ENCODE measurements around the gene RAB39B.
"Not testable (repeated sequence)": the region's sequence is repeated elsewhere in the genome, so short reads cannot be mapped to it uniquely, and the experiment has no call there.

RAB39B gene

GRCh38 chrX:155263854-155264628 lies at the start of gene RAB39B:
Gene RAB39B (minus strand): TSS chrX:155264491. CDS start chrX:155264288, 203 bp downstream.
- peak; percentile 8 for TF ChIP-seq CTCF (IDR thresholded peaks at IDR 0.05; ENCODE audit: low read depth, low read length)
- peak; percentile 10 for DNase-seq (ENCODE audit: extremely low read depth, low read depth)

GRCh38 chrX:155313766-155314165 lies 49.5 kb upstream of the RAB39B start:
- TF ChIP-seq CTCF (IDR thresholded peaks at IDR 0.05; ENCODE audit: low read depth, low read length): no peak
- no peak for DNase-seq (ENCODE audit: extremely low read depth, low read depth)

- TF ChIP-seq CTCF (IDR thresholded peaks at IDR 0.05; ENCODE audit: low read depth, low read length): no peak
- no peak for DNase-seq (ENCODE audit: extremely low read depth, low read depth)
These were observed 29.5 kb upstream of the RAB39B start for GRCh38 chrX:155293771-155294170.

- no peak for DNase-seq (ENCODE audit: extremely low read depth, low read depth)
- TF ChIP-seq CTCF (IDR thresholded peaks at IDR 0.05; ENCODE audit: low read depth, low read length): no peak
These were observed 15.6 kb upstream of the RAB39B start for GRCh38 chrX:155279873-155280272.

GRCh38 chrX:155270969-155271368 lies 6.7 kb upstream of the RAB39B start:
- TF ChIP-seq CTCF (IDR thresholded peaks at IDR 0.05; ENCODE audit: low read depth, low read length): no peak

GRCh38 chrX:155267995-155268394 lies 3.7 kb upstream of the RAB39B start:
- DNase-seq (ENCODE audit: extremely low read depth, low read depth): not testable (repeated sequence)

More at GRCh38 chrX:155270969-155271368, 6.7 kb upstream of the RAB39B start:
- no peak for DNase-seq (ENCODE audit: extremely low read depth, low read depth)

GRCh38 chrX:155266439-155266838 lies 2.1 kb upstream of the RAB39B start:
- TF ChIP-seq CTCF (IDR thresholded peaks at IDR 0.05; ENCODE audit: low read depth, low read length): no peak

More at GRCh38 chrX:155266439-155266838, 2.1 kb upstream of the RAB39B start:
- DNase-seq (ENCODE audit: extremely low read depth, low read depth): no peak

All from AG09319 (cell line).